Liver (tissue), 9 donors: ENCODE data around the gene PDZD2. TPM values are rescaled to one million over a fixed set of nuclear protein-coding genes. Genes with fewer than 3 reads are reported as not detected.

Source experiments
- DNase-seq: peaks from one replicate; pipeline ENCODE4 v3.0.0-alpha.2; 2017; ENCODE audit warnings: low spot score
- H3K27ac ChIP-seq, 2 donors: one replicate each; pipeline ENCODE4 v1.7.0; 2013; ENCODE audit warnings: inconsistent platforms in 2 of 2, low read length in 2 of 2, control low read depth in 1 of 2, low read depth in 1 of 2, mild to moderate bottlenecking in 1 of 2
- H3K27me3 ChIP-seq, 4 donors: one replicate each; pipeline versions ENCODE4 v1.6.1 to v1.7.0; 2013; ENCODE audit warnings: low read length in 3 of 4, inconsistent platforms in 1 of 4, mild to moderate bottlenecking in 1 of 4, moderate library complexity in 1 of 4; ENCODE audit not compliant: control insufficient read depth in 4 of 4, insufficient read depth in 4 of 4
- H3K36me3 ChIP-seq, 4 donors: one replicate each; pipeline versions ENCODE4 v1.6.1 to v1.7.0; 2013; ENCODE audit warnings: low read length in 3 of 4, mild to moderate bottlenecking in 3 of 4, low read depth in 1 of 4, moderate library complexity in 1 of 4; ENCODE audit not compliant: control insufficient read depth in 4 of 4, insufficient read depth in 3 of 4
- H3K4me1 ChIP-seq, 4 donors: one replicate each; pipeline versions ENCODE4 v1.6.1 to v1.7.0; 2013; ENCODE audit warnings: low read length in 3 of 4, mild to moderate bottlenecking in 3 of 4, moderate library complexity in 1 of 4; ENCODE audit not compliant: control insufficient read depth in 4 of 4, insufficient read depth in 4 of 4
- H3K4me3 ChIP-seq, 3 donors: one replicate each; pipeline versions ENCODE4 v1.6.1 to v1.7.0; 2013; ENCODE audit warnings: low read length in 3 of 3, control low read depth in 1 of 3, low read depth in 1 of 3, mild to moderate bottlenecking in 1 of 3
- H3K9ac ChIP-seq, 2 donors: one replicate each; pipeline ENCODE4 v1.7.0; 2013; ENCODE audit warnings: low read length in 2 of 2, mild to moderate bottlenecking in 2 of 2, moderate library complexity in 2 of 2, control low read depth in 1 of 2, low read depth in 1 of 2
- H3K9me3 ChIP-seq, 4 donors: one replicate each; pipeline versions ENCODE4 v1.6.1 to v1.7.0; 2013; ENCODE audit warnings: low read length in 3 of 4; ENCODE audit not compliant: control insufficient read depth in 4 of 4
- ATF3 ChIP-seq: IDR thresholded peaks from 2 replicates; pipeline ENCODE4 v1.6.1; 2016; ENCODE audit warnings: antibody characterized with exemption
- CTCF ChIP-seq: fragments of 150-350 bp; IDR thresholded peaks from 2 replicates; pipeline ENCODE4 v1.5.1; 2017; ENCODE audit warnings: improper control_type of control experiment, low read depth, low read length; ENCODE audit not compliant: missing input control
- EGR1 ChIP-seq, 2 donors: IDR thresholded peaks; 2 replicates each; pipeline ENCODE4 v1.6.1; 2016 to 2018; ENCODE audit warnings: antibody characterized with exemption in 2 of 2, low read depth in 2 of 2
- FOXA1 ChIP-seq: IDR thresholded peaks from 2 replicates; pipeline ENCODE4 v1.6.1; 2016; ENCODE audit warnings: antibody characterized with exemption
- FOXA2 ChIP-seq: IDR thresholded peaks from 2 replicates; pipeline ENCODE4 v1.6.1; 2016; ENCODE audit warnings: antibody characterized with exemption
- GABPA ChIP-seq, 2 donors: IDR thresholded peaks in 1 of 2; conservative IDR thresholded peaks in 1 of 2; 2 replicates each; pipeline ENCODE4 v1.6.1; 2016; ENCODE audit warnings: antibody characterized with exemption in 2 of 2, mild to moderate bottlenecking in 1 of 2, moderate library complexity in 1 of 2
- HNF4A ChIP-seq, 2 donors: conservative IDR thresholded peaks; 2 replicates each; pipeline ENCODE4 v1.6.1; 2016; ENCODE audit warnings: antibody characterized with exemption in 2 of 2, mild to moderate bottlenecking in 2 of 2
- HNF4G ChIP-seq: IDR thresholded peaks from 2 replicates; pipeline ENCODE4 v1.6.1; 2016; ENCODE audit warnings: antibody characterized with exemption
- JUND ChIP-seq, 2 donors: IDR thresholded peaks; 2 replicates each; pipeline ENCODE4 v1.6.1; 2016; ENCODE audit warnings: antibody characterized with exemption in 2 of 2
- MAX ChIP-seq: IDR thresholded peaks from 2 replicates; pipeline ENCODE4 v1.6.1; 2016; ENCODE audit warnings: antibody characterized with exemption
- NR2F2 ChIP-seq: IDR thresholded peaks from 2 replicates; pipeline ENCODE4 v1.6.1; 2016; ENCODE audit warnings: antibody characterized with exemption
- RAD21 ChIP-seq, 2 donors: IDR thresholded peaks; 2 replicates each; pipeline ENCODE4 v1.6.1; 2016; ENCODE audit warnings: antibody characterized with exemption in 2 of 2, mild to moderate bottlenecking in 2 of 2
- REST ChIP-seq: IDR thresholded peaks from 2 replicates; pipeline ENCODE4 v1.6.1; 2016; ENCODE audit warnings: antibody characterized with exemption, mild to moderate bottlenecking
- RXRA ChIP-seq, 2 donors: IDR thresholded peaks; 2 replicates each; pipeline ENCODE4 v1.6.1; 2017 to 2018; ENCODE audit warnings: antibody characterized with exemption in 2 of 2, mild to moderate bottlenecking in 1 of 2
- SP1 ChIP-seq: IDR thresholded peaks from 2 replicates; pipeline ENCODE4 v1.6.1; 2018; ENCODE audit warnings: antibody characterized with exemption, mild to moderate bottlenecking
- TAF1 ChIP-seq: conservative IDR thresholded peaks from 2 replicates; pipeline ENCODE4 v1.6.1; 2016; ENCODE audit warnings: antibody characterized with exemption, mild to moderate bottlenecking
- ZBTB33 ChIP-seq: IDR thresholded peaks from 2 replicates; pipeline ENCODE4 v1.6.1; 2016; ENCODE audit warnings: antibody characterized with exemption
- WGBS: extraction: QIAGEN DNeasy Blood & Tissue Kit; methylation state at CpG from one replicate; pipeline ENCODE4 v1.1.7; 2013; 5-methylcytosine and 5-hydroxymethylcytosine counted together
- polyA plus RNA-seq, 2 donors: library from polyadenylated mRNA; stranded (reverse) in 1 of 2; unstranded in 1 of 2; fragments of 200-250 nt in 1 of 2; fragments of >200 nt in 1 of 2; fragmentation: Nextera tagmentation in 1 of 2; extraction: Ambion mirVana in 1 of 2; gene quantifications; one replicate each; pipeline versions ENCODE4 v1.2.1 to v1.2.3, GENCODE V29; 2013 to 2015
- total RNA-seq, 2 donors: library from RNA; depleted of rRNA; stranded (reverse); fragments of >200 nt; gene quantifications; one replicate each; pipeline ENCODE4 v1.2.3, GENCODE V29; 2014
- donor health status: healthy.
- donor health status: healthy.
- donor health status: healthy.
- donor health status: healthy.
- donor health status: healthy.

The PDZD2 gene
- total and polyA plus RNA-seq, 4 donors: 0.27 to 1.1 (median 0.54) TPM

- H3K36me3 ChIP-seq: no peaks in the 10 kb centered on the region
- no peak overlapping the region for H3K27ac ChIP-seq
- H3K4me1 ChIP-seq: no peaks in the 10 kb centered on the region
- TF ChIP-seq SP1: no peak
- no peak for TF ChIP-seq JUND (IDR thresholded peaks at IDR 0.05)
- TF ChIP-seq FOXA1: no peak
- TF ChIP-seq ZBTB33: no peak
- no peak for TF ChIP-seq ATF3
- no peak for TF ChIP-seq NR2F2
- no peak for TF ChIP-seq HNF4G
- no peak for TF ChIP-seq TAF1
- no peak for TF ChIP-seq CTCF
- no peak for TF ChIP-seq FOXA2
- TF ChIP-seq HNF4A (conservative IDR thresholded peaks at IDR 0.05): no peak
- TF ChIP-seq MAX: no peak
- H3K4me3 ChIP-seq: no peak overlapping the region
- DNase-seq: no peak
- no peak overlapping the region for H3K9ac ChIP-seq
- no peaks in the 10 kb centered on the region for H3K9me3 ChIP-seq
- WGBS: 74% methylated on average over 3 of the region's 3 CpGs
- H3K27me3 ChIP-seq: no peaks in the 10 kb centered on the region
These were observed 104.7 kb downstream of the PDZD2 start for GRCh38 chr5:31743678-31744077.

GRCh38 chr5:31748458-31749172, 109.7 kb downstream of the PDZD2 start:
- H3K36me3 ChIP-seq: no peaks in the 10 kb centered on the region
- no peak overlapping the region for H3K4me3 ChIP-seq
- no peak overlapping the region for H3K9ac ChIP-seq
- no peak overlapping the region for H3K27ac ChIP-seq
- no peak for TF ChIP-seq MAX
- no peak for TF ChIP-seq HNF4A (conservative IDR thresholded peaks at IDR 0.05)
- no peak for TF ChIP-seq SP1
- no peak for TF ChIP-seq CTCF
- TF ChIP-seq ZBTB33: no peak
- TF ChIP-seq JUND (IDR thresholded peaks at IDR 0.05): no peak
- no peak for TF ChIP-seq RAD21 (IDR thresholded peaks at IDR 0.05)
- TF ChIP-seq FOXA1: no peak
- TF ChIP-seq RXRA (IDR thresholded peaks at IDR 0.05): no peak
- TF ChIP-seq ATF3: no peak
- TF ChIP-seq TAF1: no peak
- no peak for TF ChIP-seq REST
- no peak for TF ChIP-seq GABPA (IDR thresholded peaks at IDR 0.05 in 1 of 2, conservative IDR thresholded peaks at IDR 0.05 in 1 of 2)
- no peak for TF ChIP-seq EGR1 (IDR thresholded peaks at IDR 0.05; ENCODE audit: low read depth in 2 of 2)
- no peak for TF ChIP-seq NR2F2
- no peaks in the 10 kb centered on the region for H3K9me3 ChIP-seq
- H3K27me3 ChIP-seq: no peaks in the 10 kb centered on the region
- WGBS: 73% methylated on average over 3 of the region's 3 CpGs
- no peak for DNase-seq
- no peaks in the 10 kb centered on the region for H3K4me1 ChIP-seq
